GM23338 (cell line): ENCODE measurements around the gene KRTAP10-12. TPM values are rescaled to one million over a fixed set of nuclear protein-coding genes. Genes with fewer than 3 reads are reported as not detected.
"Not testable (repeated sequence)": the region's sequence is repeated elsewhere in the genome, so short reads cannot be mapped to it uniquely, and the experiment has no call there.

Experiments
- ATAC-seq: fragments of 200-7000 bp; cut with Tn5 transposase; 3 replicates; pipeline ENCODE4 v1.9.1; 2020
- DNase-seq: peaks from one replicate; pipeline ENCODE4 v3.0.0-alpha.2; 2015; ENCODE audit warnings: low spot score
- H2AFZ ChIP-seq: fragments of 200-600 bp; sonication (generic); 2 replicates; pipeline ENCODE4 v1.8.0; 2016; ENCODE audit warnings: antibody characterized with exemption, mild to moderate bottlenecking, moderate library complexity
- H3F3A ChIP-seq: fragments of 200-600 bp; sonication (generic); replicated peaks from 2 replicates; pipeline ENCODE4 v1.8.0; 2017; ENCODE audit warnings: antibody characterized with exemption, mixed run types, low read depth
- H3K27ac ChIP-seq: fragments of 200-600 bp; sonication (generic); 2 replicates; pipeline ENCODE4 v1.6.1; 2016; ENCODE audit warnings: low read depth
- H3K27me3 ChIP-seq: fragments of 200-600 bp; sonication (generic); 2 replicates; pipeline ENCODE4 v1.8.0; 2016; ENCODE audit warnings: mild to moderate bottlenecking, mixed run types, moderate library complexity; ENCODE audit not compliant: insufficient read depth
- H3K36me3 ChIP-seq: fragments of 200-600 bp; sonication (generic); 2 replicates; pipeline ENCODE4 v1.8.0; 2016; ENCODE audit warnings: mild to moderate bottlenecking; ENCODE audit not compliant: insufficient read depth
- H3K4me1 ChIP-seq: fragments of 200-600 bp; sonication (generic); 2 replicates; pipeline ENCODE4 v1.8.0; 2016; ENCODE audit warnings: mild to moderate bottlenecking, moderate library complexity; ENCODE audit not compliant: insufficient read depth
- H3K4me2 ChIP-seq: fragments of 200-600 bp; sonication (generic); 2 replicates; pipeline ENCODE4 v1.7.1; 2017; ENCODE audit warnings: mixed run types
- H3K4me3 ChIP-seq: fragments of 200-600 bp; sonication (generic); 2 replicates; pipeline ENCODE4 v1.6.1; 2016; ENCODE audit warnings: mixed run types
- H3K79me2 ChIP-seq: fragments of 200-600 bp; sonication (generic); replicated peaks from 2 replicates; pipeline ENCODE4 v1.8.0; 2017; ENCODE audit warnings: mild to moderate bottlenecking; ENCODE audit not compliant: insufficient read depth
- H3K9me2 ChIP-seq: fragments of 200-600 bp; sonication (generic); 2 replicates; pipeline ENCODE4 v1.8.0; 2017; ENCODE audit not compliant: insufficient read depth
- H4K20me1 ChIP-seq: fragments of 200-600 bp; sonication (generic); replicated peaks from 2 replicates; pipeline ENCODE4 v1.8.0; 2017; ENCODE audit warnings: mild to moderate bottlenecking; ENCODE audit not compliant: insufficient read depth
- H3K27ac Mint-ChIP-seq: 2 replicates; pipeline ENCODE4 v1.8.0; 2020; ENCODE audit warnings: inconsistent platforms, mild to moderate bottlenecking, moderate library complexity, mixed read lengths
- H3K27me3 Mint-ChIP-seq: 3 replicates; pipeline ENCODE4 v1.8.0; 2022; ENCODE audit warnings: low read depth, mild to moderate bottlenecking, moderate library complexity, mixed read lengths, inconsistent platforms; ENCODE audit not compliant: insufficient read depth, poor library complexity
- H3K36me3 Mint-ChIP-seq: 3 replicates; pipeline ENCODE4 v1.8.0; 2021; ENCODE audit warnings: low read depth, mild to moderate bottlenecking, inconsistent platforms, moderate library complexity, mixed read lengths
- H3K4me1 Mint-ChIP-seq: 3 replicates; pipeline ENCODE4 v1.8.0; 2020; ENCODE audit warnings: mild to moderate bottlenecking, inconsistent platforms, mixed read lengths
- H3K4me3 Mint-ChIP-seq: 3 replicates; pipeline ENCODE4 v1.8.0; 2021; ENCODE audit warnings: moderate library complexity, mild to moderate bottlenecking, inconsistent platforms, mixed read lengths
- H3K9me3 Mint-ChIP-seq: 3 replicates; pipeline ENCODE4 v1.8.0; 2020; ENCODE audit warnings: moderate library complexity, mild to moderate bottlenecking, inconsistent platforms, mixed read lengths
- CTCF ChIP-seq, 2 experiments: fragments of 200-600 bp in 1 of 2; sonication (generic) in 1 of 2; conservative IDR thresholded peaks; 2 replicates each; pipeline versions ENCODE4 v1.5.1 to v1.6.1; 2016 to 2017; ENCODE audit warnings: antibody characterized with exemption in 2 of 2, low read depth in 2 of 2, mild to moderate bottlenecking in 2 of 2, moderate library complexity in 1 of 2
- ETS1 ChIP-seq: IDR thresholded peaks from 2 replicates; pipeline ENCODE4 v1.6.1; 2016; ENCODE audit warnings: antibody characterized with exemption
- EZH2 ChIP-seq: fragments of 200-600 bp; sonication (generic); IDR thresholded peaks from one replicate; pipeline ENCODE4 v1.8.0; 2017; ENCODE audit warnings: antibody characterized with exemption, mild to moderate bottlenecking, low read depth; ENCODE audit not compliant: unreplicated experiment
- EZH2phosphoT487 ChIP-seq: fragments of 200-600 bp; sonication (generic); IDR thresholded peaks from one replicate; pipeline ENCODE4 v1.8.1; 2018; ENCODE audit warnings: antibody characterized with exemption; ENCODE audit not compliant: unreplicated experiment
- JUNB ChIP-seq: IDR thresholded peaks from one replicate; pipeline ENCODE4 v1.6.1; 2016; ENCODE audit warnings: antibody characterized with exemption; ENCODE audit not compliant: unreplicated experiment
- NANOG ChIP-seq: IDR thresholded peaks from 2 replicates; pipeline ENCODE4 v1.6.1; 2016; ENCODE audit warnings: antibody characterized with exemption, borderline replicate concordance
- REST ChIP-seq: IDR thresholded peaks from one replicate; pipeline ENCODE4 v1.6.1; 2018; ENCODE audit warnings: antibody characterized with exemption; ENCODE audit not compliant: unreplicated experiment
- STAT1 ChIP-seq: IDR thresholded peaks from one replicate; pipeline ENCODE4 v1.6.1; 2016; ENCODE audit warnings: antibody characterized with exemption; ENCODE audit not compliant: unreplicated experiment
- ZNF114 ChIP-seq: fragments of 250-450 bp; sonication (Bioruptor Pico); IDR thresholded peaks from 2 replicates; pipeline ENCODE4 v1.5.0; 2020; ENCODE audit warnings: mild to moderate bottlenecking, moderate library complexity
- ZNF331 ChIP-seq: fragments of 250-450 bp; sonication (Bioruptor Pico); IDR thresholded peaks from 2 replicates; pipeline ENCODE4 v1.5.0; 2020; ENCODE audit warnings: low read depth, mild to moderate bottlenecking, moderate library complexity
- polyA plus RNA-seq: library from polyadenylated mRNA; unstranded; fragments of >200 nt; fragmentation: Nextera tagmentation; extraction: Ambion mirVana; gene quantifications from 2 replicates; pipeline ENCODE4 v1.2.1, GENCODE V29; 2016
- total RNA-seq: library from RNA; depleted of rRNA; stranded (reverse); fragments of >200 nt; shearing (Covaris generic); gene quantifications from 2 replicates; pipeline ENCODE4 v1.2.3, GENCODE V29; 2014

KRTAP10-12 gene
- total and polyA plus RNA-seq, 2 experiments from 2014 or later, result not detected

- not testable (repeated sequence) for H3K27ac ChIP-seq, H3K79me2 ChIP-seq, H3K36me3 Mint-ChIP-seq, H4K20me1 ChIP-seq, H3K36me3 ChIP-seq, H3K27me3 ChIP-seq, H3K27ac Mint-ChIP-seq, H3K9me2 ChIP-seq, H3F3A ChIP-seq, H3K4me3 ChIP-seq, H3K4me3 Mint-ChIP-seq, H3K27me3 Mint-ChIP-seq
- DNase-seq, result peak; percentile 79
- peaks cover 12% of the 10 kb centered on the region for H3K9me3 Mint-ChIP-seq
- Histone ChIP-seq H2AFZ (peak overlapping the region; percentile 63; the same call in 1 of the 2 replicates), H3K4me2 (0 out of 2 replicates have a peak overlapping the region, but pooled peaks have one; percentile 46), H3K4me1 (peaks cover 31% of the 10 kb centered on the region)
- peaks cover 30% of the 10 kb centered on the region for H3K4me1 Mint-ChIP-seq
- ATAC-seq, result peak; percentile 90
Measured at GRCh38 chr21:44661567-44661966, 35.4 kb upstream of the KRTAP10-12 start.

- Mint-ChIP-seq H3K4me3 (no peak overlapping the region), H3K27me3 (peaks cover 3% of the 10 kb centered on the region), H3K36me3 (peaks cover 6% of the 10 kb centered on the region; the same call in 2 of the 3 replicates), H3K27ac (no peak overlapping the region), H3K4me1 (peaks cover 16% of the 10 kb centered on the region), H3K9me3 (peaks cover 23% of the 10 kb centered on the region)
- Histone ChIP-seq H3K4me3 (no peak overlapping the region), H3K36me3 (no peaks in the 10 kb centered on the region), H4K20me1 (no peaks in the 10 kb centered on the region), H2AFZ (no peak overlapping the region), H3K4me2 (no peak overlapping the region), H3K27ac (no peak overlapping the region), H3K79me2 (no peaks in the 10 kb centered on the region), H3K9me2 (no peaks in the 10 kb centered on the region), H3K27me3 (no peaks in the 10 kb centered on the region), H3K4me1 (peaks cover 14% of the 10 kb centered on the region), H3F3A (0 out of 2 replicates have a peak, but pooled peaks cover 3% of the 10 kb centered on the region)
- DNase-seq (no peak), ATAC-seq (no peak)
- TF ChIP-seq ETS1, result no peak
- TF ChIP-seq ZNF331 (CRISPR knock-in tag), result no peak
- TF ChIP-seq CTCF (conservative IDR thresholded peaks at IDR 0.05; ENCODE audit: low read depth in 2 of 2), result no peak
- no peak for TF ChIP-seq NANOG
- no peak for TF ChIP-seq JUNB
- no peak for TF ChIP-seq REST
- no peak for TF ChIP-seq EZH2
- no peak for TF ChIP-seq EZH2phosphoT487
- TF ChIP-seq ZNF114 (CRISPR knock-in tag), result no peak
- no peak for TF ChIP-seq STAT1
Measured at GRCh38 chr21:44664691-44665090, 32.3 kb upstream of the KRTAP10-12 start.
